GM15510 (cell line): Measurements from ENCODE around the gene SCO1.

Source experiments
- POLR2A ChIP-seq: IDR thresholded peaks from 3 replicates; pipeline ENCODE4 v1.6.1; 2011; ENCODE audit warnings: borderline replicate concordance; ENCODE audit not compliant: insufficient read length; ENCODE audit errors: extremely low read depth

SCO1 gene

GRCh38 chr17:10681866-10682446 is 15.4 kb downstream of the SCO1 start:
- TF ChIP-seq POLR2A: no peak

- no peak for TF ChIP-seq POLR2A
These were observed 22.6 kb downstream of the SCO1 start for GRCh38 chr17:10674704-10675103.

DNA sequence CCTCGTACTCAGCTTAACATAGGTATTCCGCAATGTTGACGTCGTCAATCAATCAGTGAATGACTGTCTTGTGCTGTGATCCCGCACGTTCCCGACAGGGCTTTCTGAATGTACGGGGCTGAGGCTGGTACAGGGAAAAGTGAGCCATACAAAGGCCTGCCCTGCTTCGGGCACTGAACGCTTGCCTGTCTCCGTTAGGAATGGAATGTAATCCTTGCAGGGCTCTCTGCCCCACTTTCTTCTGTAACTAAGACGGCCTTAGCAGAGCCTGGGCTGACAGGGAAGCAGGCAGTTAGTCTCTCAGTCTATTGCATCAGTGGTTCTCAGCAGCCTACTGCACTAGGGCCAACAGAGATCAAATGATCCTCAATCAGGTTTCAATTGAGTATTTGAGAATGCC is 24.0 kb downstream of the SCO1 start:
- no peak for TF ChIP-seq POLR2A

DNA sequence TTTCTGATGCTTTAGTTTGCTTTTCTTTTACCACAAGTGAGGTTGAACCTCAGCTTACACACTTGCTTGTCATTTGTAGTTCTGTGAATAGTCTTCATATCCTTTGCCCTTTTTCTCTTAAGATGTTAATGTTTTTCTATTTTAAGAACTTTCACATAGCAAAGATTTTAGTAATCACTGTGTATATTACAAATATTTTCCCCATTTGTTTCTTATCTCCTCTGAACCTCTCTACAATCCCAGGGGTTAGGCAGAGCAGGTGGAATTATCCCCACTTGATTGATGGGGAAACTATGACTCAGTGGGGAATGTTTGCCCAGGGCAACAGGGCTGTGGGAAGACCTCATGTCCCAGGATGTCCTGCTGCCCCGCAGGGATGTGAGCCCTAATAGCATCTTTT is 28.6 kb downstream of the SCO1 start:
- TF ChIP-seq POLR2A: no peak

DNA sequence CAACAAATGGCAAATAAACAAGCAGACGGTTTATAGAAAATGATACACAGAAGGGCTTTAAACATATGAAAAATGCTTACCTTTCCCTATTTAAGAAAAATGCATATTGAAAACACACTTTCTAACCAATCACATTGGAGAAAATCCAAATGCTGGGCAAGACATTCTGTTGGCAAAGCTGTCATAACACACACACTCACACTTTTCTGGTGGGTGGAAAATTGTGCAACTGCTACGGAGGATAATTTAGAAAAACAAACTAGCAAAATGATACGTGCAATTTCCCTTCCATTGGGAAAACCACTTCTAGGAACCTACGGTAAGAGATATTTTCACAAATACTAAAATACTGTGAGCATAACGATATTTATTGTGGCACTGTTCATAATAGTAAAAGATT is 30.4 kb downstream of the SCO1 start:
- TF ChIP-seq POLR2A: no peak

- no peak for TF ChIP-seq POLR2A
These were observed 32.8 kb downstream of the SCO1 start for GRCh38 chr17:10664571-10664970.

- TF ChIP-seq POLR2A: no peak
These were observed 34.1 kb downstream of the SCO1 start for GRCh38 chr17:10663231-10663630.

- no peak for TF ChIP-seq POLR2A
These were observed 35.9 kb downstream of the SCO1 start for GRCh38 chr17:10661437-10661836.

GRCh38 chr17:10657879-10658278 is 39.5 kb downstream of the SCO1 start:
- no peak for TF ChIP-seq POLR2A

- no peak for TF ChIP-seq POLR2A
These were observed 40.2 kb downstream of the SCO1 start, which contains the start of gene MYH3 for GRCh38 chr17:10657148-10657547. MYH3 (minus strand) TSS chr17:10657309; CDS start chr17:10655064, 2,245 bp downstream.

- no peak for TF ChIP-seq POLR2A
These were observed 43.3 kb downstream of the SCO1 start for GRCh38 chr17:10653987-10654386.

GRCh38 chr17:10652984-10653659 is 44.2 kb downstream of the SCO1 start:
- no peak for TF ChIP-seq POLR2A

DNA sequence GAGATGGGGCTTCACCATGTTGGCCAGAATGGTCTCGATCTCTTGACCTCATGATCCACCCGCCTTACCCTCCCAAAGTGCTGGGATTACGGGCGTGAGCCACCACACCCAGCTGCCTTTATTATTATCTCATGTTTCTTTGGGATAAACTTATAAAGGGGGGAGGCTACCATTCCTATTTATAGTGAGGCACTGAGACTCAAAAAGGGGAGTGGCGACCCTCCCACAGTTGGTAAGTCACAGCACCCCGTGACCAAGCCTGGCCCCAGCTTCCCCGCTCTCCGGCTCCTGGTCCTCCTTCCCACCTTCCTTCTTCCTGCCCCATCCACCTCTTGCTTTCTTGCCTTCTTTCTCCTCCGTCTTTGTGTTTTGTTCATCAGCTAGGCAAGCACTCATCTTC is 45.4 kb downstream of the SCO1 start:
- TF ChIP-seq POLR2A: no peak

DNA sequence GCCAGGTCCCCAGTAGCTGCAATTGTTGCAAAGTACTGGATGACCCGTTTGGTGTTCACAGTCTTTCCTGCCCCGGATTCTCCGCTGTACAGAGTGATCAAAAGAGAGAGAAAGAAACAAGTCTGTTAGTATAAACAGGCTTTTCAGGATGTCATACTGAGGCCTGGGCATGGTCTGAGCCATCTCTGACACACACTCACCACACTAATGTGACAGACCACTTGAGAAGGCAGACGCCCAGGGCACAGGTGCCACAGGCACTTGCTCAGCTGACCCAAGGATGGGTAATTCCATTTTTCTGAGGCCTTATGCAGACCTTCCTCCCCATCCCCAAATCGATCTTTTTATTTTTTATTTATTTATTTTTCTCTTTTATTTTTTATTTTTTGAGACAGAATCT is 47.7 kb downstream of the SCO1 start:
- no peak for TF ChIP-seq POLR2A

DNA sequence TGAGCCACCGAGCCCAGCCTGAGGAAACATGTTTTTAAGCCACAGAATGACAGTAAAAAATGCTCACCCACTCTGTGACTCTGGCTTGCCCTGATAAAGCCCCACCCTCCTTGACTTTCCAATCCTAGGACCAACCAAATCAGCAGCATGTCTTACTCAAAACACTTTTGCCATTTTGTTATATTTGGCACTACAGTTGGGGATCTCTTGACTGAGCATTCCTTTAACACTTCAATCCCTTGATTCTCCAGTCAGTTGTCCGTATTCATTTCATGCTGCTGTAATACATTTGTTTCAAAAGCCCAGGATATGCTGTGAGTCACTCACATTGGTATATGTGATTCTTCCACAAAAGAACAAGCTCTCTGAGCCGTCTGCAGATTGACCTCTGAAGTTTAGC is 48.4 kb downstream of the SCO1 start:
- no peak for TF ChIP-seq POLR2A

- no peak for TF ChIP-seq POLR2A
These were observed 49.0 kb downstream of the SCO1 start for GRCh38 chr17:10648381-10648780.

- TF ChIP-seq POLR2A: no peak
These were observed 50.8 kb downstream of the SCO1 start for GRCh38 chr17:10646392-10646990.

- no peak for TF ChIP-seq POLR2A
These were observed 56.9 kb downstream of the SCO1 start for GRCh38 chr17:10640475-10640874.
